GM12891 (cell line): ENCODE data around the gene NAV2.

Source experiments
- DNase-seq: peaks from one replicate; pipeline ENCODE4 v3.0.0; 2011; ENCODE audit warnings: low spot score; ENCODE audit not compliant: insufficient read length
- FAIRE-seq: peaks from 2 replicates; lab custom pipeline; 2011; peaks lifted over from hg19 to GRCh38; lab: Jason Lieb, UNC
- PAX5 ChIP-seq: IDR thresholded peaks from 2 replicates; pipeline ENCODE4 v1.6.1; 2011; ENCODE audit warnings: low read length, moderate library complexity, mild to moderate bottlenecking; ENCODE audit not compliant: insufficient read depth, severe bottlenecking
- POLR2A ChIP-seq: IDR thresholded peaks from 2 replicates; pipeline ENCODE4 v1.6.1; 2011; ENCODE audit warnings: low read depth, low read length, control low read depth
- POLR2AphosphoS5 ChIP-seq: IDR thresholded peaks from 2 replicates; pipeline ENCODE4 v1.6.1; 2011; ENCODE audit warnings: low read depth, low read length, control low read depth
- POU2F2 ChIP-seq: IDR thresholded peaks from 2 replicates; pipeline ENCODE4 v1.6.1; 2011; ENCODE audit warnings: low read depth, mild to moderate bottlenecking, control low read depth, low read length, moderate library complexity
- SPI1 ChIP-seq: IDR thresholded peaks from 2 replicates; pipeline ENCODE4 v1.6.1; 2011; ENCODE audit warnings: low read depth, low read length, control low read depth
- TAF1 ChIP-seq: IDR thresholded peaks from 2 replicates; pipeline ENCODE4 v1.6.1; 2011; ENCODE audit warnings: low read depth, low read length, control low read depth

The NAV2 gene

GRCh38 chr11:19938169-19938856, 225.7 kb downstream of the NAV2 start:
- DNase-seq (peak; percentile 37), FAIRE-seq (peak; percentile 66)
- TF ChIP-seq POU2F2 (no peak), POLR2AphosphoS5 (no peak), SPI1 (no peak), TAF1 (no peak), PAX5 (no peak), POLR2A (no peak)

- TF ChIP-seq SPI1 (no peak), POLR2AphosphoS5 (no peak), PAX5 (no peak), POU2F2 (no peak), POLR2A (no peak), TAF1 (no peak)
- no peak for DNase-seq
- no peak for FAIRE-seq
Measured at GRCh38 chr11:19938866-19939265, 226.2 kb downstream of the NAV2 start.

- DNase-seq (no peak), FAIRE-seq (peak; percentile 35)
- TF ChIP-seq POU2F2: no peak
- TF ChIP-seq SPI1: no peak
- TF ChIP-seq PAX5: no peak
- no peak for TF ChIP-seq POLR2A
- TF ChIP-seq POLR2AphosphoS5: no peak
- no peak for TF ChIP-seq TAF1
Measured at GRCh38 chr11:19939415-19939929, 226.8 kb downstream of the NAV2 start.

GRCh38 chr11:19940831-19941230, 228.2 kb downstream of the NAV2 start:
- FAIRE-seq: no peak
- no peak for TF ChIP-seq POLR2AphosphoS5
- TF ChIP-seq PAX5: no peak
- no peak for TF ChIP-seq SPI1
- TF ChIP-seq POLR2A: no peak
- TF ChIP-seq TAF1: no peak
- no peak for TF ChIP-seq POU2F2
- no peak for DNase-seq

- no peak for DNase-seq
- FAIRE-seq: no peak
- no peak for TF ChIP-seq POU2F2
- TF ChIP-seq POLR2AphosphoS5: no peak
- no peak for TF ChIP-seq PAX5
- TF ChIP-seq TAF1: no peak
- TF ChIP-seq POLR2A: no peak
- TF ChIP-seq SPI1: no peak
Measured at GRCh38 chr11:19946681-19947080, 234.0 kb downstream of the NAV2 start.

GRCh38 chr11:19947537-19948114, 235.0 kb downstream of the NAV2 start:
- FAIRE-seq (no peak), DNase-seq (no peak)

GRCh38 chr11:19949606-19950005, 237.0 kb downstream of the NAV2 start:
- DNase-seq (no peak), FAIRE-seq (no peak)
- TF ChIP-seq POU2F2: no peak
- TF ChIP-seq PAX5: no peak
- no peak for TF ChIP-seq POLR2AphosphoS5
- no peak for TF ChIP-seq TAF1

More at GRCh38 chr11:19947537-19948114, 235.0 kb downstream of the NAV2 start:
- TF ChIP-seq POU2F2: no peak
- no peak for TF ChIP-seq POLR2A
- TF ChIP-seq SPI1: no peak

- peak; percentile 41 for FAIRE-seq
- TF ChIP-seq POLR2AphosphoS5 (no peak), SPI1 (peak; percentile 80)
- peak; percentile 20 for DNase-seq
Measured at GRCh38 chr11:19951558-19952115, 239.0 kb downstream of the NAV2 start.

- no peak for TF ChIP-seq POLR2A
- no peak for TF ChIP-seq TAF1
- TF ChIP-seq PAX5: no peak
- no peak for TF ChIP-seq POLR2AphosphoS5
- TF ChIP-seq POU2F2: no peak
- TF ChIP-seq SPI1: no peak
- FAIRE-seq (no peak), DNase-seq (no peak)
Measured at GRCh38 chr11:19952116-19952605, 239.5 kb downstream of the NAV2 start.

GRCh38 chr11:19952911-19953310, 240.3 kb downstream of the NAV2 start:
- FAIRE-seq: no peak
- DNase-seq: no peak
- TF ChIP-seq SPI1 (no peak), POLR2AphosphoS5 (no peak), POLR2A (no peak), POU2F2 (no peak), PAX5 (no peak), TAF1 (no peak)
